GM12874 (cell line): ENCODE data around the gene DAB2IP.

Source experiments
- TF ChIP-seq, protein P1 (sequence below): IDR thresholded peaks from 2 replicates; pipeline ENCODE4 v1.5.1; 2011; ENCODE audit warnings: low read depth, mild to moderate bottlenecking, control low read depth, low read length, moderate library complexity; ENCODE audit not compliant: insufficient read depth

Gene DAB2IP

DNA sequence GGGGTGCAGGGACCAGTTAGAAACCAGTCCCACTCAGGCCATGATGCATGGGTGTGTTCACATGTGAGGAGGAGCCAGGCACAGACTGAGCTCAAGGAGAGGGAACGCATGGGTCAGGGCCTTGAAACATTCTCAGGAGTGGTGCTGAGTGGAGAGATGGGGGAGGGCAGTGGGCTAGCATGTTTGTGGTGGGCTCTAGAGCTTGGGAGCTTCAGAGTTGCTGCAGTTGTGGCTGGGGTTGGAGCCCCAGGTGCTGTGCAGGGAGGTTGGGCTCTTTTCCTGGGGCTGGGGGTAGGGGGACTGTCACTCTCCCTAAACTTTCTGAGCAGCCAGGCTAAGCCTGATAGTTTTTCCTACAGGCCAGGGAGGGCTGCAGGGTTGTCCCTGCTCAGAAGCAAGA lies 95.4 kb downstream of the DAB2IP start:
- TF ChIP-seq, protein P1, sequence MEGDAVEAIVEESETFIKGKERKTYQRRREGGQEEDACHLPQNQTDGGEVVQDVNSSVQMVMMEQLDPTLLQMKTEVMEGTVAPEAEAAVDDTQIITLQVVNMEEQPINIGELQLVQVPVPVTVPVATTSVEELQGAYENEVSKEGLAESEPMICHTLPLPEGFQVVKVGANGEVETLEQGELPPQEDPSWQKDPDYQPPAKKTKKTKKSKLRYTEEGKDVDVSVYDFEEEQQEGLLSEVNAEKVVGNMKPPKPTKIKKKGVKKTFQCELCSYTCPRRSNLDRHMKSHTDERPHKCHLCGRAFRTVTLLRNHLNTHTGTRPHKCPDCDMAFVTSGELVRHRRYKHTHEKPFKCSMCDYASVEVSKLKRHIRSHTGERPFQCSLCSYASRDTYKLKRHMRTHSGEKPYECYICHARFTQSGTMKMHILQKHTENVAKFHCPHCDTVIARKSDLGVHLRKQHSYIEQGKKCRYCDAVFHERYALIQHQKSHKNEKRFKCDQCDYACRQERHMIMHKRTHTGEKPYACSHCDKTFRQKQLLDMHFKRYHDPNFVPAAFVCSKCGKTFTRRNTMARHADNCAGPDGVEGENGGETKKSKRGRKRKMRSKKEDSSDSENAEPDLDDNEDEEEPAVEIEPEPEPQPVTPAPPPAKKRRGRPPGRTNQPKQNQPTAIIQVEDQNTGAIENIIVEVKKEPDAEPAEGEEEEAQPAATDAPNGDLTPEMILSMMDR: no peak

DNA sequence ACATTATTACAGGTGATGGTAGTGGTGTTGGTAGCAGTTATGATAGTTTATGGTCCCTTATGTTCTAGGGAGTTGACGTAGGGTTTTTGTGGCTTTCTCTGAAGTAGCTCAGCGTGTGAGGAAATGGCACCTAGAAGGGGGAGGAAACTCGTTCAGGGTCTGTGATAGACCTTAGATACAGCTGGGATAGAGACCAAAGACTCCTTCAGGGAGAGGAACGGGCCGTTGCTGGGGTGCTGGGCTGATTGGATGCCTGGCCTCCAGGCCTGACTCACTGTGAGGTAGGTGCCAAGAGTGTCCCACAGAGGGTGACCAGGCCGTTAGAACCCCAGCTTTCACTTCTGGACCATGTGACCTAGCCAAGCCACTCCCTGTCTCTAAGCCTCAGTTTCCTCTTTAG lies 96.6 kb downstream of the DAB2IP start:
- TF ChIP-seq, protein P1: no peak

- TF ChIP-seq, protein P1: no peak
Measured at GRCh38 chr9:121748727-121749423, 97.4 kb downstream of the DAB2IP start.

- TF ChIP-seq, protein P1: no peak
Measured at GRCh38 chr9:121749614-121750013, 98.2 kb downstream of the DAB2IP start.

- TF ChIP-seq, protein P1: no peak
Measured at GRCh38 chr9:121750259-121750714, 98.9 kb downstream of the DAB2IP start.

GRCh38 chr9:121750715-121751623 lies 99.5 kb downstream of the DAB2IP start:
- TF ChIP-seq, protein P1: no peak

DNA sequence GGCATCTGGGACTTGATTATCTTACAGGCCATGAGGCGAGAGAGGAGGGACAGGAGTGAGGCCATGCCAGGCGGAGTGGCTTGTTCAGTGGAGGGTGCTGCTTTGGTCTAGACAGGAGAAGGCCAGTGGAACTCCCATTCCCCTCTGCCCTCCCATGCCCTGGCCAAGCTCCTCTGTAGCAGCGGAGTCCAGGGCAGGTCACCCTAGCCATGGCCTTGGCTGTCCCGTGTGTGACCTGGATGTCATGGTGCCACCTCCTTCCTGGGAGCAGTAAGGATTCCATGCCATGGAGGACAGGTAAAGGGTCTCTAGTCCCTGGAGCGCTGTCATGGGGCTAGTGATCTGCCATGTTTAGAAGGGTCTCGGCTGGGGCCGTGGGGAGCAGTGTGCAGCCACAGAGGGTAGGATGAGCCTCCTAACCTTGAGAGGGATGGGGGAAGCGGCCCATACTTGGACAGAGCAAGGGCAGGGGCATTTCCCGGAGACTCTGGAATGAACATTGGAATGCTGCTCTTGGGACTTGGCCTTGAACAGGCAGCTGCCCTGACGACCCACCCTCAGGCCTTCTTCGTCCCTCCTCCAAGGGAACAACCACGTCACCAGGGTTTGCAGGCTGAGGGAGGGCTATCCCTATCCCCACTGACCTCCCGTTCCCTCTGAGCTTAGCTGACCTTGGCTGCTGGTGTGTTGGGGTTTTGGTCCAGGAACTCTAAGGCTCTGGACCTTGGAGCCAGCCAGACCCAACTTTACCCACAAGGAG lies 100.4 kb downstream of the DAB2IP start:
- TF ChIP-seq, protein P1: no peak
